Naive B cell (primary cell): ENCODE measurements around the gene NPSR1. TPM values are rescaled to one million over a fixed set of nuclear protein-coding genes. Genes with fewer than 3 reads are reported as not detected.

Experiments used
- ATAC-seq, 2 donors: fragments of 150-1000 bp; cut with Tn5 transposase; 2 replicates each; pipeline ENCODE4 v1.10.0; 2021; ENCODE audit warnings: low read depth in 2 of 2, mild to moderate bottlenecking in 2 of 2, moderate library complexity in 2 of 2
- DNase-seq: peaks from one replicate; pipeline ENCODE4 v3.0.0; 2022
- H3K27ac Mint-ChIP-seq, 6 donors: one replicate each; pipeline ENCODE4 v1.8.0; 2020 to 2022; ENCODE audit warnings: mild to moderate bottlenecking in 6 of 6, mixed read lengths in 6 of 6, moderate library complexity in 5 of 6, inconsistent platforms in 2 of 6
- H3K27me3 Mint-ChIP-seq, 3 donors: one replicate each; pipeline ENCODE4 v1.8.0; 2021 to 2022; ENCODE audit warnings: mixed read lengths in 3 of 3, mild to moderate bottlenecking in 1 of 3
- H3K36me3 Mint-ChIP-seq, 2 donors: one replicate each; pipeline ENCODE4 v1.8.0; 2020 to 2022; ENCODE audit warnings: mixed read lengths in 2 of 2, inconsistent platforms in 1 of 2, mild to moderate bottlenecking in 1 of 2
- H3K4me1 Mint-ChIP-seq, 3 donors: one replicate each; pipeline ENCODE4 v1.8.0; 2020 to 2022; ENCODE audit warnings: mixed read lengths in 3 of 3, inconsistent platforms in 1 of 3, mild to moderate bottlenecking in 1 of 3, moderate library complexity in 1 of 3
- H3K4me3 Mint-ChIP-seq, 8 donors: one replicate each; pipeline ENCODE4 v1.8.0; 2020 to 2022; ENCODE audit warnings: mild to moderate bottlenecking in 8 of 8, mixed read lengths in 8 of 8, moderate library complexity in 8 of 8, inconsistent platforms in 2 of 8
- H3K9me3 Mint-ChIP-seq, 7 donors: one replicate each; pipeline ENCODE4 v1.8.0; 2020 to 2022; ENCODE audit warnings: mixed read lengths in 7 of 7, mild to moderate bottlenecking in 5 of 7, inconsistent platforms in 2 of 7, moderate library complexity in 1 of 7
- polyA plus RNA-seq, 6 donors: library from polyadenylated mRNA; unstranded; fragments of 300-500 nt; fragmentation: Illumina TruSeq; gene quantifications; one replicate each; pipeline ENCODE4 v1.2.3, GENCODE V29; 2021; ENCODE audit warnings: low read depth in 6 of 6

The NPSR1 gene
- polyA plus RNA-seq, 6 donors from 2014 or later: not detected

GRCh38 chr7:34755008-34755407 lies 97.0 kb downstream of the NPSR1 start:
- no peak for ATAC-seq
- H3K4me3 Mint-ChIP-seq: no peak overlapping the region
- H3K27ac Mint-ChIP-seq: no peak overlapping the region

GRCh38 chr7:34756025-34756437 lies 98.0 kb downstream of the NPSR1 start:
- no peak overlapping the region for H3K4me3 Mint-ChIP-seq
- H3K4me1 Mint-ChIP-seq: no peaks in the 10 kb centered on the region
- peaks cover 0 to 4% (median 0%) of the 10 kb centered on the region in 3 donors for H3K27me3 Mint-ChIP-seq
- ATAC-seq: no peak
- peaks cover 0 to 3% (median 0%) of the 10 kb centered on the region in 7 donors for H3K9me3 Mint-ChIP-seq
- DNase-seq: no peak
- H3K27ac Mint-ChIP-seq: no peak overlapping the region
- no peaks in the 10 kb centered on the region for H3K36me3 Mint-ChIP-seq

More at GRCh38 chr7:34755008-34755407, 97.0 kb downstream of the NPSR1 start:
- Mint-ChIP-seq H3K27me3 (peaks cover 0 to 4% (median 0%) of the 10 kb centered on the region in 3 donors), H3K36me3 (no peaks in the 10 kb centered on the region), H3K9me3 (peaks cover 0 to 3% (median 0%) of the 10 kb centered on the region in 7 donors), H3K4me1 (no peaks in the 10 kb centered on the region)
- no peak for DNase-seq

- Mint-ChIP-seq H3K27me3 (peaks cover 0 to 4% (median 0%) of the 10 kb centered on the region in 3 donors), H3K4me1 (no peaks in the 10 kb centered on the region), H3K27ac (no peak overlapping the region), H3K36me3 (no peaks in the 10 kb centered on the region), H3K9me3 (peaks cover 0 to 1% (median 0%) of the 10 kb centered on the region in 7 donors), H3K4me3 (no peak overlapping the region)
- ATAC-seq: no peak
- DNase-seq: no peak
Observed at GRCh38 chr7:34756691-34757090, 98.7 kb downstream of the NPSR1 start.

- no peak overlapping the region for H3K27ac Mint-ChIP-seq
- H3K9me3 Mint-ChIP-seq: peaks cover 0 to 1% (median 0%) of the 10 kb centered on the region in 7 donors
- H3K27me3 Mint-ChIP-seq: peaks cover 0 to 4% (median 0%) of the 10 kb centered on the region in 3 donors
- ATAC-seq: no peak
- no peaks in the 10 kb centered on the region for H3K36me3 Mint-ChIP-seq
- H3K4me1 Mint-ChIP-seq: no peaks in the 10 kb centered on the region
- no peak for DNase-seq
- no peak overlapping the region for H3K4me3 Mint-ChIP-seq
Observed at GRCh38 chr7:34757570-34758110, 99.6 kb downstream of the NPSR1 start.

- Mint-ChIP-seq H3K27me3 (peaks cover 0 to 4% (median 0%) of the 10 kb centered on the region in 3 donors), H3K4me1 (no peaks in the 10 kb centered on the region), H3K36me3 (no peaks in the 10 kb centered on the region), H3K4me3 (no peak overlapping the region), H3K27ac (no peak overlapping the region), H3K9me3 (peaks cover 0 to 1% (median 0%) of the 10 kb centered on the region in 7 donors)
- ATAC-seq (no peak), DNase-seq (no peak)
Observed at GRCh38 chr7:34758111-34758601, 100.1 kb downstream of the NPSR1 start.

- no peaks in the 10 kb centered on the region for H3K9me3 Mint-ChIP-seq
- no peak overlapping the region for H3K27ac Mint-ChIP-seq
- no peak overlapping the region for H3K4me3 Mint-ChIP-seq
- H3K4me1 Mint-ChIP-seq: no peaks in the 10 kb centered on the region
- peaks cover 0 to 4% (median 0%) of the 10 kb centered on the region in 3 donors for H3K27me3 Mint-ChIP-seq
- no peaks in the 10 kb centered on the region for H3K36me3 Mint-ChIP-seq
- no peak for DNase-seq
- ATAC-seq: no peak
Observed at GRCh38 chr7:34759477-34760125, 101.6 kb downstream of the NPSR1 start.

- H3K4me3 Mint-ChIP-seq: no peak overlapping the region
- H3K9me3 Mint-ChIP-seq: no peaks in the 10 kb centered on the region
- no peak for ATAC-seq
- no peaks in the 10 kb centered on the region for H3K36me3 Mint-ChIP-seq
- H3K27me3 Mint-ChIP-seq: peaks cover 0 to 4% (median 0%) of the 10 kb centered on the region in 3 donors
- no peak overlapping the region for H3K27ac Mint-ChIP-seq
- no peaks in the 10 kb centered on the region for H3K4me1 Mint-ChIP-seq
- no peak for DNase-seq
Observed at GRCh38 chr7:34760271-34760670, 102.3 kb downstream of the NPSR1 start.

GRCh38 chr7:34761206-34761605 lies 103.2 kb downstream of the NPSR1 start:
- ATAC-seq (no peak), DNase-seq (no peak)
- Mint-ChIP-seq H3K27me3 (peaks cover 0 to 4% (median 0%) of the 10 kb centered on the region in 3 donors), H3K4me3 (no peak overlapping the region), H3K27ac (no peak overlapping the region), H3K4me1 (no peaks in the 10 kb centered on the region), H3K36me3 (no peaks in the 10 kb centered on the region), H3K9me3 (peaks cover 0 to 3% (median 0%) of the 10 kb centered on the region in 7 donors)

- Mint-ChIP-seq H3K36me3 (no peaks in the 10 kb centered on the region), H3K9me3 (peaks cover 0 to 3% (median 0%) of the 10 kb centered on the region in 7 donors), H3K4me1 (no peaks in the 10 kb centered on the region), H3K27ac (no peak overlapping the region), H3K27me3 (peaks cover 0 to 4% (median 0%) of the 10 kb centered on the region in 3 donors), H3K4me3 (no peak overlapping the region)
- ATAC-seq (no peak), DNase-seq (no peak)
Observed at GRCh38 chr7:34761627-34762026, 103.6 kb downstream of the NPSR1 start.

GRCh38 chr7:34762764-34763163 lies 104.7 kb downstream of the NPSR1 start:
- DNase-seq: no peak
- Mint-ChIP-seq H3K27me3 (peaks cover 0 to under 1% (median 0%) of the 10 kb centered on the region in 3 donors), H3K27ac (no peak overlapping the region), H3K4me1 (no peaks in the 10 kb centered on the region), H3K36me3 (no peaks in the 10 kb centered on the region), H3K4me3 (no peak overlapping the region), H3K9me3 (peaks cover 0 to 3% (median 0%) of the 10 kb centered on the region in 7 donors)
- no peak for ATAC-seq

GRCh38 chr7:34772296-34772938 lies 114.4 kb downstream of the NPSR1 start:
- ATAC-seq: no peak

GRCh38 chr7:34776748-34777358 lies 118.8 kb downstream of the NPSR1 start:
- Mint-ChIP-seq H3K27ac (no peak overlapping the region), H3K9me3 (peaks cover 4 to 17% (median 12%) of the 10 kb centered on the region in 7 donors), H3K36me3 (no peaks in the 10 kb centered on the region), H3K27me3 (no peaks in the 10 kb centered on the region), H3K4me1 (no peaks in the 10 kb centered on the region), H3K4me3 (no peak overlapping the region)
- ATAC-seq (no peak), DNase-seq (no peak)

More at GRCh38 chr7:34772296-34772938, 114.4 kb downstream of the NPSR1 start:
- Mint-ChIP-seq H3K4me1 (no peaks in the 10 kb centered on the region), H3K27me3 (no peaks in the 10 kb centered on the region), H3K27ac (no peak overlapping the region), H3K9me3 (peaks cover 0 to 14% (median 7%) of the 10 kb centered on the region in 7 donors), H3K36me3 (no peaks in the 10 kb centered on the region), H3K4me3 (no peak overlapping the region)
- DNase-seq: no peak

GRCh38 chr7:34780546-34780945 lies 122.5 kb downstream of the NPSR1 start:
- ATAC-seq: no peak
- Mint-ChIP-seq H3K27me3 (no peaks in the 10 kb centered on the region), H3K36me3 (peaks cover 6 to 17% of the 10 kb centered on the region in 2 donors), H3K9me3 (peaks cover 17 to 34% (median 27%) of the 10 kb centered on the region in 7 donors), H3K27ac (no peak overlapping the region), H3K4me3 (no peak overlapping the region), H3K4me1 (no peaks in the 10 kb centered on the region)
- DNase-seq: no peak
